PC-3 (cell line): ENCODE measurements around the gene DPY19L3. TPM values are rescaled to one million over a fixed set of nuclear protein-coding genes. Genes with fewer than 3 reads are reported as not detected.
A peak's percentile ranks its signal among the peaks of the same experiment; 100 is the strongest.

Source experiments
- ATAC-seq: fragments of 200-7000 bp; cut with Tn5 transposase; 2 replicates; pipeline ENCODE4 v1.9.1; 2020; ENCODE audit warnings: mild to moderate bottlenecking, moderate library complexity
- BruUV-seq: library from RNA; stranded (reverse); fragments of 400-500 nt; replicated peaks from 2 replicates; lab custom pipeline; 2021; lab: Mats Ljungman, UMichigan
- CTCF ChIA-PET: fragments of 300-600 bp; sonication (Branson Sonifier 250); formaldehyde crosslinking; loops from one replicate; lab custom pipeline; 2022; ENCODE audit warnings: antibody characterized with exemption; lab: Charles Lee
- POLR2A ChIA-PET: fragments of 300-600 bp; sonication (Branson Sonifier 250); formaldehyde crosslinking; loops from one replicate; lab custom pipeline; 2022; ENCODE audit warnings: antibody characterized with exemption; ENCODE audit not compliant: unreplicated experiment; lab: Charles Lee
- DNase-seq: peaks from one replicate; pipeline ENCODE4 v3.0.0-alpha.2; 2015
- H2AFZ ChIP-seq: fragments of 300-600 bp; sonication (generic); 2 replicates; pipeline ENCODE4 v1.6.0; 2016; ENCODE audit warnings: antibody characterized with exemption, low read length
- H3F3A ChIP-seq: fragments of 300-600 bp; sonication (generic); one replicate; pipeline ENCODE4 v1.6.0; 2017; ENCODE audit warnings: antibody characterized with exemption, low read length, control low read depth, mild to moderate bottlenecking; ENCODE audit not compliant: unreplicated experiment
- H3K27ac ChIP-seq: fragments of 300-600 bp; sonication (generic); 2 replicates; pipeline ENCODE4 v1.5.1; 2016; ENCODE audit warnings: mild to moderate bottlenecking, low read length
- H3K27me3 ChIP-seq: fragments of 300-600 bp; sonication (generic); 2 replicates; pipeline ENCODE4 v1.6.1; 2016; ENCODE audit warnings: low read length, mixed read lengths
- H3K36me3 ChIP-seq: fragments of 300-600 bp; sonication (generic); 2 replicates; pipeline ENCODE4 v1.6.1; 2016; ENCODE audit warnings: low read depth, mixed run types, low read length, mixed read lengths
- H3K4me1 ChIP-seq: fragments of 300-600 bp; sonication (generic); 2 replicates; pipeline ENCODE4 v1.5.1; 2016; ENCODE audit warnings: low read length; ENCODE audit not compliant: insufficient read depth
- H3K4me2 ChIP-seq: fragments of 300-600 bp; sonication (generic); 2 replicates; pipeline ENCODE4 v1.6.0; 2016; ENCODE audit warnings: low read length
- H3K4me3 ChIP-seq: fragments of 300-600 bp; sonication (generic); 2 replicates; pipeline ENCODE4 v1.5.1; 2016; ENCODE audit warnings: mild to moderate bottlenecking, low read length, mixed read lengths
- H3K79me2 ChIP-seq: fragments of 300-600 bp; sonication (generic); 2 replicates; pipeline ENCODE4 v1.6.1; 2017; ENCODE audit warnings: low read length, mixed read lengths
- H3K9ac ChIP-seq: fragments of 300-600 bp; sonication (generic); 2 replicates; pipeline ENCODE4 v1.6.0; 2016; ENCODE audit warnings: mild to moderate bottlenecking, low read length
- H3K9me2 ChIP-seq: fragments of 300-600 bp; sonication (generic); replicated peaks from 2 replicates; pipeline ENCODE4 v1.6.1; 2016; ENCODE audit warnings: mixed run types, low read length, mixed read lengths
- H3K9me3 ChIP-seq: fragments of 300-600 bp; sonication (generic); 2 replicates; pipeline ENCODE4 v1.6.1; 2016; ENCODE audit warnings: low read length, mixed read lengths
- H4K20me1 ChIP-seq: fragments of 300-600 bp; sonication (generic); 2 replicates; pipeline ENCODE4 v1.6.1; 2016; ENCODE audit warnings: low read length, mixed read lengths
- EZH2 ChIP-seq: fragments of 300-600 bp; sonication (generic); IDR thresholded peaks from one replicate; pipeline ENCODE4 v1.6.1; 2017; ENCODE audit warnings: antibody characterized with exemption, mild to moderate bottlenecking, low read length; ENCODE audit not compliant: unreplicated experiment
- EZH2phosphoT487 ChIP-seq: fragments of 300-600 bp; sonication (generic); IDR thresholded peaks from 2 replicates; pipeline ENCODE4 v1.6.1; 2018; ENCODE audit warnings: mild to moderate bottlenecking, antibody characterized with exemption, low read length, borderline replicate concordance
- intact Hi-C: fragments of 100-400 bp; cut with micrococcal nuclease; formaldehyde crosslinking; loops from 2 replicates; pipeline ENCODE4 v1.9.0; 2023
- total RNA-seq: library from RNA; depleted of rRNA; stranded (reverse); fragments of >200 nt; gene quantifications from 2 replicates; pipeline ENCODE4 v1.2.3, GENCODE V29; 2014
- TF ChIP-seq, protein P1 (sequence below): fragments of 300-600 bp; sonication (generic); conservative IDR thresholded peaks from 2 replicates; pipeline ENCODE4 v1.5.1; 2017; ENCODE audit warnings: antibody characterized with exemption, low read depth, mild to moderate bottlenecking, low read length

The DPY19L3 gene
- total RNA-seq, 1 experiment from 2014 or later: 4.4 TPM

DNA sequence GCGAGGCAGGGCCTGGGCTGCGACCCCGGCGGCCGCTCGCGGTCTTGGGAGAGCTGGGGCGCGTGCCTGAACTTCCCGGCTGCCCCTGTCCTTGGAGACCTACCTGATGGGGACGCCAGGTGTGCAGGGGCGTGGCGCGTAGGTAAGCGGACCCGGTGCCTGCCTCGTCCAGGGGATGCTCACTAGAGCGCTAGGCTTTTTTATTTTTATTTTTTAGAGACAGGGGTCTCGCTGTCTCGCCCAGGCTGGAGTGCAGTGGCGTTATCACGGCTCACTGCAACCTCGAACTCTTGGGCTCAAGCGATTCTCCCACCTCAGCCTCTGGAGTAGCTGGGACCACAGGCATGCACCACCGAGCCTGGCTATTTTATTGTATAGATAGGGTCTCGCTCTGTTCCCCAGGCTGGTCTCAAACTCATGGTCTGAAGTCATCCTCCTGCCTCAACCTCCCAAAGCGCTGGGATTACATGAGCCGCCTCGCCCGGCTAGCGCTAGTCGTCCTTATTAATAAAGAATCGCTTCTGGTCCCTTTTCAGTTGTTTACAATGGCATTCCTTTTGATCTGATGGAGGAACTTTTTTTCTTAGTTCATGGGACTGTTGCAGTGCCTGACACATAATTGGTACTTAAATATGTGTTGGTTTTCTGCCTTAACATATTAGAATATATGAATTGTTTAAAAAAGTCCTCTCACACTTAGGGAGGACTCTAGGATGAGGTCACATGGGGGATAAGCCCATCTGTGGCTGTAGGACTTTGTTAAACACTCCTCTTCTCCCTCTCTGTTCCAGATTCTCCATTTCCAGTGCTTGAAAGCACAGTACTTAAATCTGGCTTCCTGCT lies 812 bp downstream of the DPY19L3 start:
- no peak for DNase-seq
- H3F3A ChIP-seq: no peaks in the 10 kb centered on the region
- no peaks in the 10 kb centered on the region for H3K9me2 ChIP-seq
- H3K27me3 ChIP-seq: no peaks in the 10 kb centered on the region
- intact Hi-C loops: loop anchor here (5.0 kb wide), 1 partner anchor 59 kb away; the partner anchor contains the start of gene ZNF507
- H3K4me1 ChIP-seq: peaks cover 18% of the 10 kb centered on the region
- POLR2A ChIA-PET: no interaction called here
- peak overlapping the region; percentile 97 for H3K9ac ChIP-seq
- peak overlapping the region; percentile 87 for H3K4me3 ChIP-seq
- CTCF ChIA-PET: no interaction called here
- no peaks in the 10 kb centered on the region for H3K36me3 ChIP-seq
- peaks cover 19% of the 10 kb centered on the region for H3K79me2 ChIP-seq
- ATAC-seq: no peak
- H4K20me1 ChIP-seq: no peaks in the 10 kb centered on the region
- H3K27ac ChIP-seq: no peak overlapping the region
- TSS peak; percentile 31 for BruUV-seq
- H3K4me2 ChIP-seq: peak overlapping the region; percentile 96
- TF ChIP-seq EZH2phosphoT487: no peak
- TF ChIP-seq, protein P1, sequence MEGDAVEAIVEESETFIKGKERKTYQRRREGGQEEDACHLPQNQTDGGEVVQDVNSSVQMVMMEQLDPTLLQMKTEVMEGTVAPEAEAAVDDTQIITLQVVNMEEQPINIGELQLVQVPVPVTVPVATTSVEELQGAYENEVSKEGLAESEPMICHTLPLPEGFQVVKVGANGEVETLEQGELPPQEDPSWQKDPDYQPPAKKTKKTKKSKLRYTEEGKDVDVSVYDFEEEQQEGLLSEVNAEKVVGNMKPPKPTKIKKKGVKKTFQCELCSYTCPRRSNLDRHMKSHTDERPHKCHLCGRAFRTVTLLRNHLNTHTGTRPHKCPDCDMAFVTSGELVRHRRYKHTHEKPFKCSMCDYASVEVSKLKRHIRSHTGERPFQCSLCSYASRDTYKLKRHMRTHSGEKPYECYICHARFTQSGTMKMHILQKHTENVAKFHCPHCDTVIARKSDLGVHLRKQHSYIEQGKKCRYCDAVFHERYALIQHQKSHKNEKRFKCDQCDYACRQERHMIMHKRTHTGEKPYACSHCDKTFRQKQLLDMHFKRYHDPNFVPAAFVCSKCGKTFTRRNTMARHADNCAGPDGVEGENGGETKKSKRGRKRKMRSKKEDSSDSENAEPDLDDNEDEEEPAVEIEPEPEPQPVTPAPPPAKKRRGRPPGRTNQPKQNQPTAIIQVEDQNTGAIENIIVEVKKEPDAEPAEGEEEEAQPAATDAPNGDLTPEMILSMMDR: no peak
- no peak for TF ChIP-seq EZH2
- no peaks in the 10 kb centered on the region for H3K9me3 ChIP-seq
- H2AFZ ChIP-seq: peak overlapping the region; percentile 81

DNA sequence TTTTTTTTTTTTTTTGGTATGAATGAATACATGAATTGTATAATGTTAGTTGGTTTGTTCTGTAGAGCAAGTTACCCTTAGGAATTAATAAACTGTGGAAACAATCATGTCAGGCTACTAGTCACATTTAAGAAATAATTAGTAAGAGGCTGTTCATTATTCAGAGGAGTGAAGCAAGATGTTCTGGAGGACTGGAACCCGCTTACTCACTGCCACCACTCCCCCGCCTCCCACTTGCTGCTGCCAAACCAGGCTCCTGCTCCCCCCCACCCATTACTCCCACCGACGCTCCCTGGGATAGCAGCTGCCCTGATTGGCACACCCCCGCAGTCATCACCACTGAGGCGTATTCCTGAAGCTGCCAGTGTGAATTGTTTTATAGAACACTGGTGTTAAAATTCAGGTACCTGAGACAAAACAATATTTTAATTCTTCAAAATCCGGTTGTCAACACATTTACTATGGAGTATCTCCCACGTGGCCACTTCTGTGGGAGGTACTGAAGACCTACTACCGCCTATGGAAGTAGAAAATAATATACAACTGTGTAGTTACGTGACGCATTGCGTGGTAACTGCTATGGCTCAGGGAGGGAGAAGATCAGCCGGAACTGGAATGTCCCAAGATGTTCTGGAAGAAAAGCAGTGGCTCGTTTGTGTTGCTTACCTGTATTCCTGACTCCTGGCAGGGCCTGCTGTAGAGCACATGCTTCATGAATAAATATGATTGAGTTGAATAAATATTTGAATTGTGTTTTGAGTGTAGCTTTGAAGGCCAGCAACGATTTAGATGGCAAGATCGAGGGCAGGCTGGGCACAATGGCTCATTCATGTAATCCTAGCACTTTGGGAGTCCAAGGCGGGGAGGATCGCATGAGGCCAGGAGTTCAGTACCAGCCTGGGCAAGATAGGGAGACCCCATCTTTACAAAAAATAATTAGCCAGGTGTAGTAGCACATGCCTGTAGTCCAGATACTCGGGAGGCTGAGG lies 1.7 kb downstream of the DPY19L3 start:
- Histone ChIP-seq H3K4me3 (peak overlapping the region; percentile 87), H3K4me2 (peak overlapping the region; percentile 96), H3K4me1 (peaks cover 18% of the 10 kb centered on the region), H3K27me3 (no peaks in the 10 kb centered on the region), H3K79me2 (peaks cover 19% of the 10 kb centered on the region), H3F3A (no peaks in the 10 kb centered on the region), H3K9me2 (no peaks in the 10 kb centered on the region), H3K27ac (no peak overlapping the region), H3K36me3 (no peaks in the 10 kb centered on the region), H4K20me1 (no peaks in the 10 kb centered on the region), H3K9me3 (no peaks in the 10 kb centered on the region), H2AFZ (peak overlapping the region; percentile 81; the same call in 1 of the 2 replicates), H3K9ac (no peak overlapping the region)
- BruUV-seq: no TSS peak
- intact Hi-C loops: loop anchor here (5.0 kb wide), 1 partner anchor 60 kb away; the partner anchor contains the start of gene ZNF507
- POLR2A ChIA-PET: no interaction called here
- TF ChIP-seq EZH2phosphoT487 (no peak), EZH2 (no peak)
- TF ChIP-seq, protein P1: no peak
- ATAC-seq: no peak
- CTCF ChIA-PET: no interaction called here
- DNase-seq: peak; percentile 3
